Loucy (cell line): Measurements from ENCODE around the gene FIGN.

ENCODE experiments used
- H2AFZ ChIP-seq: fragments of 200-600 bp; sonication (generic); 2 replicates; pipeline ENCODE4 v1.6.0; 2016; ENCODE audit warnings: antibody characterized with exemption, mild to moderate bottlenecking, low read length, moderate library complexity
- H3F3A ChIP-seq: fragments of 200-600 bp; 2 replicates; pipeline ENCODE4 v1.6.0; 2016; ENCODE audit warnings: antibody characterized with exemption, low read depth, mild to moderate bottlenecking
- H3K27me3 ChIP-seq: fragments of 200-600 bp; sonication (generic); 2 replicates; pipeline ENCODE4 v1.6.1; 2014; ENCODE audit warnings: low read length, mild to moderate bottlenecking; ENCODE audit not compliant: insufficient read depth, poor library complexity, severe bottlenecking
- H3K36me3 ChIP-seq: fragments of 200-600 bp; sonication (generic); 2 replicates; pipeline ENCODE4 v1.6.1; 2016; ENCODE audit warnings: low read length; ENCODE audit not compliant: insufficient read depth
- H3K4me1 ChIP-seq: fragments of 200-600 bp; sonication (generic); 2 replicates; pipeline ENCODE4 v1.5.1; 2014; ENCODE audit warnings: low read length, mild to moderate bottlenecking; ENCODE audit not compliant: insufficient read depth, poor library complexity, severe bottlenecking
- H3K4me2 ChIP-seq: fragments of 200-600 bp; sonication (generic); 2 replicates; pipeline ENCODE4 v1.6.0; 2014; ENCODE audit warnings: antibody characterized with exemption, low read length, low read depth, mild to moderate bottlenecking; ENCODE audit not compliant: poor library complexity, severe bottlenecking
- H3K4me3 ChIP-seq: fragments of 200-600 bp; sonication (generic); 2 replicates; pipeline ENCODE4 v1.5.1; 2014; ENCODE audit warnings: low read length, mild to moderate bottlenecking, mixed read lengths; ENCODE audit not compliant: poor library complexity, severe bottlenecking
- H3K79me2 ChIP-seq: fragments of 200-600 bp; sonication (generic); 2 replicates; pipeline ENCODE4 v1.6.1; 2014; ENCODE audit warnings: low read length; ENCODE audit not compliant: insufficient read depth
- H3K9ac ChIP-seq: fragments of 200-600 bp; sonication (generic); 2 replicates; pipeline ENCODE4 v1.6.0; 2014; ENCODE audit warnings: mild to moderate bottlenecking, low read depth, low read length, moderate library complexity; ENCODE audit not compliant: poor library complexity, severe bottlenecking
- H3K9me2 ChIP-seq: fragments of 200-600 bp; sonication (generic); replicated peaks from 2 replicates; pipeline ENCODE4 v1.6.1; 2016; ENCODE audit warnings: low read depth, low read length, mixed read lengths
- H3K9me3 ChIP-seq: fragments of 200-600 bp; sonication (generic); 2 replicates; pipeline ENCODE4 v1.6.1; 2014; ENCODE audit warnings: mild to moderate bottlenecking, antibody characterized with exemption, low read length, low read depth; ENCODE audit not compliant: insufficient read depth
- H4K20me1 ChIP-seq: fragments of 200-600 bp; sonication (generic); 2 replicates; pipeline ENCODE4 v1.6.0; 2014; ENCODE audit warnings: antibody characterized with exemption, low read length, mild to moderate bottlenecking; ENCODE audit not compliant: insufficient read depth, poor library complexity, severe bottlenecking
- EZH2phosphoT487 ChIP-seq: fragments of 200-600 bp; IDR thresholded peaks from 2 replicates; pipeline ENCODE4 v1.6.1; 2018; ENCODE audit warnings: antibody characterized with exemption, mild to moderate bottlenecking, moderate library complexity, borderline replicate concordance
- TF ChIP-seq, protein P1 (sequence below): fragments of 200-600 bp; sonication (generic); conservative IDR thresholded peaks from 2 replicates; pipeline ENCODE4 v1.5.1; 2014; ENCODE audit warnings: mild to moderate bottlenecking, antibody characterized with exemption, low read length

FIGN gene

DNA sequence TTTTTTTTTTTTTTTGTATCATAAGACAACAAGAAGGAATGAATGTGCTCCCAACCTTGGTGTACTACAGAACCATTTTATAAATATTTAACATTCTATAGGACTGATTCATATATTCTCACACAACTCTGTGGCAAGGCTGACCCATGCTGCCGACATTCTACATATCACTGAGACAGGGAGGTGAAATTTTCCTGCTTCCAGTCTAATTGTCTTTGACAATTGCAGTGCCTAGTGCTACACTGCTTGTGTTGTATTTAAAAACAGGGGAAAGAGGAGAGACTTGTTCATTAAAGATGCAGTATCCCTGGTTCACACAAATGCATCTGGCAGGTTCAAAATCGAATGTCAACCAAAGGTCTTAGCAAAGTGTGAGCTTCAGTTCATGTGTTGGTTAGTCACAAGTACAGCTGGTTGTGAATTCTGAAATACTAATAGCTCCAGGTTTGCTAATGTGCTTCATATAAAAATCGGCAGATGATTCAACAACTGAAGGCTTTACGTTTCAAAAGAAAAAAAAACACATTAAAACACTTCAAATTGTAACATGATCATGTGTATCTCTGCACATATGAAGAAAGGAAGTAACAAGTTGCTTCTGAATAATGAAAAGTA lies 130.8 kb downstream of the FIGN start:
- Histone ChIP-seq H3K36me3 (no peaks in the 10 kb centered on the region), H3K4me2 (no peak overlapping the region), H3K4me3 (no peak overlapping the region), H3K9me2 (no peaks in the 10 kb centered on the region), H3K9me3 (no peaks in the 10 kb centered on the region), H3K79me2 (no peaks in the 10 kb centered on the region), H4K20me1 (no peaks in the 10 kb centered on the region), H2AFZ (no peak overlapping the region), H3K9ac (no peak overlapping the region), H3K4me1 (no peaks in the 10 kb centered on the region), H3K27me3 (no peaks in the 10 kb centered on the region), H3F3A (no peaks in the 10 kb centered on the region)
- TF ChIP-seq, protein P1, sequence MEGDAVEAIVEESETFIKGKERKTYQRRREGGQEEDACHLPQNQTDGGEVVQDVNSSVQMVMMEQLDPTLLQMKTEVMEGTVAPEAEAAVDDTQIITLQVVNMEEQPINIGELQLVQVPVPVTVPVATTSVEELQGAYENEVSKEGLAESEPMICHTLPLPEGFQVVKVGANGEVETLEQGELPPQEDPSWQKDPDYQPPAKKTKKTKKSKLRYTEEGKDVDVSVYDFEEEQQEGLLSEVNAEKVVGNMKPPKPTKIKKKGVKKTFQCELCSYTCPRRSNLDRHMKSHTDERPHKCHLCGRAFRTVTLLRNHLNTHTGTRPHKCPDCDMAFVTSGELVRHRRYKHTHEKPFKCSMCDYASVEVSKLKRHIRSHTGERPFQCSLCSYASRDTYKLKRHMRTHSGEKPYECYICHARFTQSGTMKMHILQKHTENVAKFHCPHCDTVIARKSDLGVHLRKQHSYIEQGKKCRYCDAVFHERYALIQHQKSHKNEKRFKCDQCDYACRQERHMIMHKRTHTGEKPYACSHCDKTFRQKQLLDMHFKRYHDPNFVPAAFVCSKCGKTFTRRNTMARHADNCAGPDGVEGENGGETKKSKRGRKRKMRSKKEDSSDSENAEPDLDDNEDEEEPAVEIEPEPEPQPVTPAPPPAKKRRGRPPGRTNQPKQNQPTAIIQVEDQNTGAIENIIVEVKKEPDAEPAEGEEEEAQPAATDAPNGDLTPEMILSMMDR = no peak
- TF ChIP-seq EZH2phosphoT487 = no peak

DNA sequence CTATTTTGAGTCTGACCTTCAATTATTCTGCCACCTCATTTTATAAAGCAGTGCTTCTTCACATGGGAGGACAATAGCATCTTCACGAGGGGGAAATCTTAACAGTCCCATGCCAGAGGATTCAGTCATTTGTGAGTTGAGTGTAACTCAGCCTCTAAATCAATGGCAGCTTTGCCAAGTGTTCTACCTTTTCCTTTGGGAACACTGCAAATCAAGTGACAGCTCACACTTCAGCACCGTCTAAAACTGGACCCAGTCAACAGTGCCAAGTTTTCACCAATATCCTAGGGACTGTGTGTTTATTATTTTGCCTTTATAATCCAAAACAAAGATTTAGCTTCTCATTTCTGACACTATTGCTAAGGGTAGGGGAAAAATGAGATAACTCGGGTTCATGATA lies 133.6 kb downstream of the FIGN start:
- no peaks in the 10 kb centered on the region for H3K36me3 ChIP-seq
- no peak overlapping the region for H3K4me2 ChIP-seq
- H3K9me3 ChIP-seq = no peaks in the 10 kb centered on the region
- H2AFZ ChIP-seq = no peak overlapping the region
- no peaks in the 10 kb centered on the region for H4K20me1 ChIP-seq
- TF ChIP-seq, protein P1 = no peak
- no peak for TF ChIP-seq EZH2phosphoT487
- H3K9ac ChIP-seq = no peak overlapping the region
- H3K4me1 ChIP-seq = no peaks in the 10 kb centered on the region
- H3K79me2 ChIP-seq = no peaks in the 10 kb centered on the region
- H3K4me3 ChIP-seq = no peak overlapping the region
- no peaks in the 10 kb centered on the region for H3F3A ChIP-seq
- H3K27me3 ChIP-seq = no peaks in the 10 kb centered on the region
- H3K9me2 ChIP-seq = 0 out of 2 replicates have a peak, but pooled peaks cover 4% of the 10 kb centered on the region

DNA sequence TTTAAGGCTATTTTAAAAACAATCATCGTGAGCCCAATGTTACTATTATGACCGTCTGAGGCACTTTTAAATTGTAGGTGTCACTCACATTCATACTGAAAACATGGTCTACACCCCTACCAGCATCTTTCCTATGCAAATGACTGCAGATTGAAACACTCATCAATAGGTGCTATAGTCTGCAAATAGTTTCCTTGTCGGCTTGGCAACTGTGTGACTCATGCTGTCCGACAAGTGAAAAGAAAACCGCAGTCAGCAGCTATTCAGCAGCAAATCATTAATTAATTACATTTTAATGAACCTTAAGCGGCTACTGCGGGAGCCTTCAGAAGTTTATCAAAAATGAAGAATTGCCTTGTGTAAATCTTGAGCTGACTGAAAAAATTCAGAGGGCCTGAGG lies 134.4 kb downstream of the FIGN start:
- Histone ChIP-seq H3K4me3 (no peak overlapping the region), H3K9me2 (0 out of 2 replicates have a peak, but pooled peaks cover 4% of the 10 kb centered on the region), H3K79me2 (no peaks in the 10 kb centered on the region), H3K9ac (no peak overlapping the region), H3K4me2 (no peak overlapping the region), H2AFZ (no peak overlapping the region), H3K27me3 (no peaks in the 10 kb centered on the region), H4K20me1 (no peaks in the 10 kb centered on the region), H3K36me3 (no peaks in the 10 kb centered on the region), H3F3A (no peaks in the 10 kb centered on the region), H3K4me1 (no peaks in the 10 kb centered on the region), H3K9me3 (no peaks in the 10 kb centered on the region)
- TF ChIP-seq, protein P1 = no peak
- TF ChIP-seq EZH2phosphoT487 = no peak
